Cerebellar cortex (tissue), 1 donor: ENCODE results near the gene ITGAE.
A peak's percentile ranks its signal among the peaks of the same experiment; 100 is the strongest.
"Not testable (repeated sequence)": the region's sequence is repeated elsewhere in the genome, so short reads cannot be mapped to it uniquely, and the experiment has no call there.

Experiments
- DNase-seq: peaks from one replicate; pipeline ENCODE4 v3.0.0-alpha.2; 2015; ENCODE audit warnings: low spot score

Gene ITGAE

GRCh38 chr17:3795390-3796102, 5.4 kb downstream of the ITGAE start:
- peak; percentile 61 for DNase-seq

DNA sequence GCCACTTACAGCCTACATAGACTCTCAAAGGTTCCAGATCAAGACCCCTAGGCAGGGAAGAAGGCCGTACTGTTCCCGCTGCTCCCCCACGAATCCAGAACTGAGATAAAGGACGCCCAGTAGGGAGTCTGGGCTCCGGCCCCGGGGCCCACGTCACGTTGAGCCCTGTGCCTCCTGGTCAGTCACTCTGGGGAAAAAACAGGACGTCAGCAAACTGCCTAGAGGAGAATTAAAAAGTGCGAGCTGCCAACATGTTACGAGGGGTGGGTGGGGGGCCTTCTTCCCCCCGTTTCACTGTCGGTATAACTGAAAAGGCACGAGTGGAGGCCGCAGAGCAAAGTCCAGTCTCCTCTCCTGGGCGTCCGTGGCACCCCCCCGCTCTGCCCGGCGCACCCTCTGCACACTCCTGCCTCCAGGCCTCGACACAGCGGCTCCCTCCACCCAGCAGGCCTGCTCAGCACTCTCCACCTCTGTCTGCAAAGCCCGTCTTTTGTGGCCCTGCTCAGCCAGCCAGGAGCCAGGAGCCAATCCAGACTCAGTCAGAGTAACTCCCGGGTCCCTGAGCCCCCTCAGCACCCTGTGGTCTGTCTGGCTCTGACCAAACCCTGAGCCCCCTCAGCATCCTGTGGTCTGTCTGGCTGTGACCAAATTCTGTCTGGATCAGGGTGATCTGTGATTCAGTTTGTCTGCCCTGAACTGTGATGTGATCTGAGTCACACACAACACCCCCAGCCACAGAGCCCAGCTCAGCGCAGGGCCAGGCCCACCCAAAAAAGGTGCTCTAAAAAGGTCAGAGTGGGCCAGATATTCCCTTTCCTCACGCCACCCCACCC, 6.2 kb downstream of the ITGAE start:
- no peak for DNase-seq

GRCh38 chr17:3794152-3794551, 6.8 kb downstream of the ITGAE start:
- DNase-seq = not testable (repeated sequence)

- not testable (repeated sequence) for DNase-seq
Observed at GRCh38 chr17:3793258-3793657, 7.7 kb downstream of the ITGAE start.

DNA sequence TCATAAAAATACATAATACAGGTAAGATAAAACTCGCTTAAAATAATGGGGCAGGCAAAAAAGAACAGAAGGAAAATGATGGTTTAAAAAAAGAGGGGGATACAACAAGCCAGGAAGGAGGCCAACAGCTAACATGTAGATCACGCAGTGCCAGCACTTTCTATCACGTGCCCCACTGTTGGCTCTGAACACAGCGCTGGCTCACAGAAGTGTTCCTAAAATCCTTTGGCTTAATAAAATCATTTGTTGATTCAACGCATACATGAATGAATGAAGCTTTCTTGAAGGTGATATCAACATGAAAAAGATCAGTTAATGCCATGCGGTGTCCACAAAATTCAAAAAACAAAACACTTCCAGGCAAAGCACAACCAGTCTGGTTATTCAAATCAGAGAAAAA, 8.5 kb downstream of the ITGAE start:
- peak; percentile 53 for DNase-seq

DNA sequence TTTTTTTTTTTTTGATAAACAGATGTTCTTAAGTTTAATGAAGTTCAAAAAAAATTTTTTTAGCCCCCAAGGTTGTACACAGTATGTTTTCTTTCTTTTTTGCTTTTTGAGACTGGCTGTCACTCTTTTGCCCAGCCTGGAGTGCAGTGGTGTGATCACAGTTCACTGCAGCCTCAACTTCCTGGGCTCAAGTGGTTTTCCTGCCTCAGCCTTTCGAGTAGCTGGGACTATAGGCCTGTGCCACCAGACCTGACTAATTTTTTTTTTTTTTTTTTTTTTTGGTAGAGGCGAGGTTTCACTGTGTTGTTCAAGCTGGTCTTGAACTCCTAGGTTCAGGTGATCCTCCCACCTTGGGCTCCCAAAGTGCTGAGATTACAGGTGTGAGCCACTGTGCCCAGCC, 12.8 kb downstream of the ITGAE start:
- no peak for DNase-seq

GRCh38 chr17:3785323-3785722, 15.7 kb downstream of the ITGAE start:
- DNase-seq = not testable (repeated sequence)

- no peak for DNase-seq
Observed at GRCh38 chr17:3782751-3783150, 18.2 kb downstream of the ITGAE start.

GRCh38 chr17:3780986-3781385, 20.0 kb downstream of the ITGAE start:
- no peak for DNase-seq

GRCh38 chr17:3777366-3778120, 23.4 kb downstream of the ITGAE start:
- DNase-seq = no peak

DNA sequence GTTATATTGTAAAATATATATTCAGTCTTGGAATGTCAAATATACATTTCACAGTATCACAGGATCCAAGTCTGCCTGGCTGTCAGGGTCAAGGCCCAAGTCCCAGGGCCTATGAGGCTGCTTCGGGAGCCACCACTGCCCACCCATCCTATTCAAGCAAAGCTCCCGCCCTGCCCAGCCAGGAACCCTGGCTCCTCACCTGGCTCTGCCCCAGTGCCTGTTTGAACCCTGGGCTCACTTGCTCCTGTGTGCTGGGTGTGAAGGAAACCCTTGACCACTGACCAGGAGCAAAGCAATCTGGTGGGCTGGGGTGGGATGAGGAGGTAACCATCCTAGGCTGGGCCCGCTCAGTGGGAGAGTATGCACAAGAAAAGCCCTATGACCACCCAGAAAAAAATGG, 27.0 kb downstream of the ITGAE start:
- DNase-seq = no peak

- no peak for DNase-seq
Observed at GRCh38 chr17:3773511-3773910, 27.5 kb downstream of the ITGAE start.

DNA sequence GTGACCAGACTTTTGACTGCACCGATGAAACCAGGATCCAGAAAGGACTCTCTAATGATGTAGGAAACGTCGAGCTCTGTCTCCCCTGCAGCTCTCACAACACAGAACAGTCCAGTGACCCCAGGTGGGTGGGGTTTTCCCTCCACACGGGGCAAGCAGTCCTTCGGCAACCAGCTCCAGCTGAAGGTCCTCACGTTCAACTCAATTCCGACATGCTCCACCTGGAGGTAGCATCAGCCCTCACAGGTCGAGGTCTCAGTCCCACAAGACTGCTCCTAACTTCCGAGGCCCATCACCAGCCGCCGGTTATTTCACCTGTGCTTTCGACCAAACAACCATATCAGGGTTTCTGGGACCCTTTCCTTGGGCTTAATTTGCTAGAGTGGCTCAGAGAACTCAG, 28.2 kb downstream of the ITGAE start:
- DNase-seq = no peak

- no peak for DNase-seq
Observed at GRCh38 chr17:3771140-3771539, 29.8 kb downstream of the ITGAE start.

DNA sequence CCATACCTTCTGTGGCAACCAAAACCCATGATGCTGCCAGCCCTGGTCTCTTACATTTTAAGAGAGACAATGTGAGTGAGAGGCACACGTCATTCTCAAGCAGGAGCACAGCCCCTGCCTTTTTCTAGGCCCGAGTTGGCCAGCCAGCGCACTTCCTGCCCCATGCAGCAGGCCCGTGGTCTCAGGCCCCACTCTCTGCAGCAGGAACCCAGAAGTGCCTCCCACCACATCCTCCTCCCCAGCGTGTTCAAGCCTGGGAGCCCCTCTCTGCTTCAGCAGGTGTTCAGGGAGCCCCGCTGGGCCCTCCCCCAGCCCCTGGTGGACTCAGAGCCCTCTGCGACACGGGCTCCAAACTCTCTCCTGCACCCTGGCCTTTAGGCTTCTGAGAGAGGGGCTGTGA, 30.5 kb downstream of the ITGAE start:
- DNase-seq = no peak

- no peak for DNase-seq
Observed at GRCh38 chr17:3768769-3769168, 32.2 kb downstream of the ITGAE start.

DNA sequence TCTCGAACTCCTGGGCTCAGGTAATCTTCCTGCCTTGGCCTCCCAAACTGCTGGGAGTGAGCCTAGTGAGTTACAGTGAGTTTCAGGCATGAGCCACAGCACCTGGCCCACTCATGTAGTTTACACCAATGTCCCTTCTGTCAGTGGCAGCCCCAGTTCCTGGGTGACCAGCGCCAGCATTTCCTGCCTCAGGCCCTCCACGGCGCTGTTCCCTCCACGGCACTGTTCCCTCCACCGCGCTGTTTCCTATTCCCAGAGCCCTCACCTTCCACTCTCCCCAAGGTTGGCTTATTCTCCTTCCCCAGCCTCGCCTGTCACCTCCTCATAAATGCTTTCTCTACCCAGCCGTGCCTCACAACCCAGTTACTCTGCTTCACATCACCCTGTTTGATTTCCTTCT, 32.6 kb downstream of the ITGAE start:
- no peak for DNase-seq

GRCh38 chr17:3766779-3767178, 34.2 kb downstream of the ITGAE start:
- no peak for DNase-seq

GRCh38 chr17:3765981-3766380, 35.0 kb downstream of the ITGAE start:
- no peak for DNase-seq

- no peak for DNase-seq
Observed at GRCh38 chr17:3763777-3764170, 37.2 kb downstream of the ITGAE start.

- no peak for DNase-seq
Observed at GRCh38 chr17:3762922-3763776, 37.8 kb downstream of the ITGAE start.

GRCh38 chr17:3761918-3762380, 39.0 kb downstream of the ITGAE start:
- no peak for DNase-seq
